LHCN-M2 (cell line): ENCODE results near the gene MRPS7. TPM values are rescaled to one million over a fixed set of nuclear protein-coding genes. Genes with fewer than 3 reads are reported as not detected.

Experiments used
- DNase-seq: peaks from one replicate; pipeline ENCODE4 v3.0.0-alpha.2; 2012; ENCODE audit warnings: low read depth
- total RNA-seq: library from RNA; depleted of rRNA; stranded (reverse); fragments of >200 nt; gene quantifications from 2 replicates; pipeline ENCODE4 v1.2.3, GENCODE V29; 2014; rRNA removed

Gene MRPS7
- total RNA-seq, 1 experiment from 2014 or later: 58.4 TPM

GRCh38 chr17:75308732-75309629, 47.3 kb downstream of the MRPS7 start:
- no peak for DNase-seq

GRCh38 chr17:75313941-75314551, 52.4 kb downstream of the MRPS7 start:
- peak; percentile 60 for DNase-seq

- peak; percentile 42 for DNase-seq
Measured at GRCh38 chr17:75315541-75316243, 54.0 kb downstream of the MRPS7 start.

Other genes starting within 250 kb of the MRPS7 start
- gene MRPL58, start 249.2 kb upstream of the MRPS7 start, total RNA-seq: 56.0 and 84.9 TPM in 2 replicates
- 281 and 284 TPM in 2 replicates for gene ATP5PD, start 214.9 kb upstream of the MRPS7 start, total RNA-seq
- gene KCTD2, start 214.7 kb upstream of the MRPS7 start, total RNA-seq: 22.8 and 26.9 TPM in 2 replicates
- 0.11 TPM in 1 of 2 replicates, not detected in the other for gene SLC16A5, start 173.9 kb upstream of the MRPS7 start, total RNA-seq
- 2.3 and 5.1 TPM in 2 replicates for gene ARMC7, start 151.9 kb upstream of the MRPS7 start, total RNA-seq
- gene NT5C, start 130.1 kb upstream of the MRPS7 start, total RNA-seq: 108 TPM in 2 replicates
- 281 and 311 TPM in 2 replicates for gene JPT1, start 107.4 kb upstream of the MRPS7 start, total RNA-seq
- 104 and 109 TPM in 2 replicates for gene SUMO2, start 78.9 kb upstream of the MRPS7 start, total RNA-seq
- 41.1 and 42.1 TPM in 2 replicates for gene NUP85, start 56.2 kb upstream of the MRPS7 start, total RNA-seq
- 14.7 and 18.5 TPM in 2 replicates for gene GGA3, start 273 bp upstream of the MRPS7 start, total RNA-seq
- 4.2 and 8.6 TPM in 2 replicates for gene MIF4GD, start 9.4 kb downstream of the MRPS7 start, total RNA-seq
- gene SLC25A19, start 27.6 kb downstream of the MRPS7 start, total RNA-seq: 7.1 and 8.7 TPM in 2 replicates
- gene GRB2, start 143.8 kb downstream of the MRPS7 start, total RNA-seq: 95.7 and 113 TPM in 2 replicates
- gene TMEM94, start 194.8 kb downstream of the MRPS7 start, total RNA-seq: 57.1 and 71.2 TPM in 2 replicates